WTC11 (cell line): ENCODE results near the gene RPS27. TPM values are rescaled to one million over a fixed set of nuclear protein-coding genes. Genes with fewer than 3 reads are reported as not detected.

Source experiments
- ATAC-seq: fragments of 200-7000 bp; cut with Tn5 transposase; 2 replicates; pipeline ENCODE4 v1.10.0; 2021; ENCODE audit warnings: mild to moderate bottlenecking, moderate library complexity
- CTCF ChIA-PET: fragments of 300-600 bp; sonication (Branson Sonifier 250); formaldehyde crosslinking; loops from one replicate; lab custom pipeline; 2021; ENCODE audit warnings: antibody characterized with exemption; lab: Charles Lee
- POLR2A ChIA-PET: fragments of 350-600 bp; sonication (Branson Sonifier 250); formaldehyde crosslinking; loops from one replicate; lab custom pipeline; 2021; ENCODE audit warnings: antibody characterized with exemption; lab: Charles Lee
- DNase-seq: peaks from one replicate; pipeline ENCODE4 v3.0.0; 2021; ENCODE audit warnings: low spot score
- H3K27ac Mint-ChIP-seq: 2 replicates; pipeline ENCODE4 v1.8.0; 2021; ENCODE audit warnings: mixed read lengths
- H3K27me3 Mint-ChIP-seq: 2 replicates; pipeline ENCODE4 v1.8.0; 2021; ENCODE audit warnings: low read depth, mild to moderate bottlenecking, moderate library complexity, mixed read lengths
- H3K36me3 Mint-ChIP-seq: 2 replicates; pipeline ENCODE4 v1.8.0; 2021; ENCODE audit warnings: mixed read lengths
- H3K4me1 Mint-ChIP-seq: 2 replicates; pipeline ENCODE4 v1.8.0; 2022; ENCODE audit warnings: mixed read lengths
- H3K4me3 Mint-ChIP-seq: 2 replicates; pipeline ENCODE4 v1.8.0; 2021; ENCODE audit warnings: mild to moderate bottlenecking, moderate library complexity, mixed read lengths
- H3K9me3 Mint-ChIP-seq: 2 replicates; pipeline ENCODE4 v1.8.0; 2021; ENCODE audit warnings: mixed read lengths
- AFF4 ChIP-seq: sonication (generic); formaldehyde crosslinking; IDR thresholded peaks from 2 replicates; pipeline ENCODE4 v1.8.1; 2023; ENCODE audit warnings: mild to moderate bottlenecking, missing genetic modification reagents, borderline replicate concordance
- ARID4B ChIP-seq: sonication (generic); formaldehyde crosslinking; IDR thresholded peaks from 2 replicates; pipeline ENCODE4 v1.8.0; 2023; ENCODE audit warnings: missing genetic modification reagents, mild to moderate bottlenecking, borderline replicate concordance
- CREM ChIP-seq: sonication (generic); formaldehyde crosslinking; IDR thresholded peaks from 2 replicates; pipeline ENCODE4 v1.8.1; 2022; ENCODE audit warnings: mild to moderate bottlenecking, missing genetic modification reagents, moderate library complexity
- ETV6 ChIP-seq: sonication (generic); formaldehyde crosslinking; IDR thresholded peaks from 2 replicates; pipeline ENCODE4 v1.8.1; 2022; ENCODE audit warnings: mild to moderate bottlenecking, missing genetic modification reagents
- FOXK1 ChIP-seq: sonication (generic); formaldehyde crosslinking; IDR thresholded peaks from 2 replicates; pipeline ENCODE4 v1.8.0; 2022; ENCODE audit warnings: mild to moderate bottlenecking, moderate library complexity, missing genetic modification reagents
- GABPB1 ChIP-seq: sonication (generic); formaldehyde crosslinking; IDR thresholded peaks from 2 replicates; pipeline ENCODE4 v1.8.1; 2023; ENCODE audit warnings: mild to moderate bottlenecking, missing genetic modification reagents
- TEAD1 ChIP-seq: sonication (generic); formaldehyde crosslinking; IDR thresholded peaks from 2 replicates; pipeline ENCODE4 v1.8.0; 2022; ENCODE audit warnings: mild to moderate bottlenecking, missing genetic modification reagents
- USF1 ChIP-seq: sonication (generic); formaldehyde crosslinking; IDR thresholded peaks from 2 replicates; pipeline ENCODE4 v1.8.0; 2022; ENCODE audit warnings: mild to moderate bottlenecking, missing genetic modification reagents
- ZBTB21 ChIP-seq: sonication (generic); formaldehyde crosslinking; IDR thresholded peaks from 2 replicates; pipeline ENCODE4 v1.8.1; 2023; ENCODE audit warnings: mild to moderate bottlenecking, missing genetic modification reagents, borderline replicate concordance
- ZNF121 ChIP-seq: sonication (generic); formaldehyde crosslinking; IDR thresholded peaks from 2 replicates; pipeline ENCODE4 v1.8.0; 2023; ENCODE audit warnings: missing genetic modification reagents
- ZNF423 ChIP-seq: fragments of 250-450 bp; sonication (Bioruptor Pico); IDR thresholded peaks from 2 replicates; pipeline ENCODE4 v2.1.2; 2022; ENCODE audit warnings: mild to moderate bottlenecking, moderate library complexity
- total RNA-seq: library from RNA; stranded (reverse); gene quantifications from 3 replicates; pipeline ENCODE4 v1.2.3, GENCODE V29; 2021
- TF ChIP-seq, protein P1 (sequence below): fragments of 200-600 bp; IDR thresholded peaks from 2 replicates; pipeline ENCODE4 v1.8.0; 2022; ENCODE audit warnings: antibody characterized with exemption
- TF ChIP-seq, protein P2 (sequence below): sonication (generic); formaldehyde crosslinking; IDR thresholded peaks from 2 replicates; pipeline ENCODE4 v1.8.0; 2023; ENCODE audit warnings: missing genetic modification reagents
- TF ChIP-seq, protein P3 (sequence below): sonication (generic); formaldehyde crosslinking; IDR thresholded peaks from 2 replicates; pipeline ENCODE4 v1.8.0; 2022; ENCODE audit warnings: mild to moderate bottlenecking, missing genetic modification reagents
- TF ChIP-seq, protein P4 (sequence below): sonication (generic); formaldehyde crosslinking; IDR thresholded peaks from 2 replicates; pipeline ENCODE4 v1.8.1; 2023; ENCODE audit warnings: mild to moderate bottlenecking, moderate library complexity, missing genetic modification reagents

RPS27 gene
- total RNA-seq, 1 experiment from 2014 or later, result 2,141 TPM

DNA sequence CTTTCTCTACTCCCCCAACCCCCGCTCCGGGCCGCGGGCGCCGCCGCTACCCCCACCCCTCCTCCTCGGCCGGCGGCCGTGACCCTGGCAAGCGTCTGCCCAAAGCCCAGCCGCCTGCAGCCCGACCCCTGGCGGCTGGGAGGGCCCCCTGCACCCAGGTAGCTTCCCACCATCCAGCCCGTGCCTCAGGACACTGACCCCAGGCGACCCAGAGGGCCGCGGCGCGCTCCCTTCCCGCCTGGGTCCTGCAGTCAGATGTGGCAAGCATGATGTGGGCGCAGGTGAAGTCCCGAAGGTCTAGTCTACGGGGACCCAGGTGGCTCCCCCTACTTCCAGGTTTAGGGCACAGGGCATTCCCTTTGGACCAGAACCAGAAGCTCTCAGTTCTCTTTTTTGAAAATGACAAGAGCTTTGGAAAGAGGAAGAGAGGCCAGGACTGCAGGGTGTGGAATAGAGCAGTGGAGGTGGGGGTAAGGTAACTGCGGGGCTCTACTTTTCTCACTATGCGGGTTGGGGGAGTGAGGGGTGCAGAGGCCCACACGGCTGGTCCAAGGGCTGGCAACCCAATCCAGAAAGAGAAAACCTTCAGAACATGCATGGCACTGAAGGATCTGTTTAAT is 43.8 kb upstream of the RPS27 start, which contains the start of gene DENND4B:
Gene DENND4B, minus strand, starts transcription at position 97 of the 620 bp plus-strand sequence. CDS start 2,344 bp downstream, outside the sequence.
- ChIA-PET CTCF (interaction anchor here (0.5 to 2.8 kb wide), 36 partner anchors 9 to 468 kb away, joined by 3 to 27 read pairs (median 4); partner anchors contain the start of genes CHTOP, CREB3L4, CRTC2 and GATAD2B), POLR2A (interaction anchor here (0.6 to 2.3 kb wide), 12 partner anchors 9 to 48 kb away, joined by 3 to 21 read pairs (median 4); partner anchors contain the start of genes CREB3L4, CRTC2, GATAD2B and RAB13)
- H3K4me3 Mint-ChIP-seq, result peak within 1 kb of the TSS; percentile 81
- H3K27me3 Mint-ChIP-seq, result no peaks in the 10 kb centered on the region
- peak; percentile 40; the same call in 1 of the 2 replicates for TF ChIP-seq TEAD1 (CRISPR knock-in tag)
- 0 out of 2 replicates have a peak, but pooled peaks have one; percentile 23 for TF ChIP-seq USF1 (CRISPR knock-in tag)
- no peak for TF ChIP-seq ZNF423 (CRISPR knock-in tag)
- TF ChIP-seq ZNF121 (CRISPR knock-in tag), result no peak
- TF ChIP-seq, protein P1, sequence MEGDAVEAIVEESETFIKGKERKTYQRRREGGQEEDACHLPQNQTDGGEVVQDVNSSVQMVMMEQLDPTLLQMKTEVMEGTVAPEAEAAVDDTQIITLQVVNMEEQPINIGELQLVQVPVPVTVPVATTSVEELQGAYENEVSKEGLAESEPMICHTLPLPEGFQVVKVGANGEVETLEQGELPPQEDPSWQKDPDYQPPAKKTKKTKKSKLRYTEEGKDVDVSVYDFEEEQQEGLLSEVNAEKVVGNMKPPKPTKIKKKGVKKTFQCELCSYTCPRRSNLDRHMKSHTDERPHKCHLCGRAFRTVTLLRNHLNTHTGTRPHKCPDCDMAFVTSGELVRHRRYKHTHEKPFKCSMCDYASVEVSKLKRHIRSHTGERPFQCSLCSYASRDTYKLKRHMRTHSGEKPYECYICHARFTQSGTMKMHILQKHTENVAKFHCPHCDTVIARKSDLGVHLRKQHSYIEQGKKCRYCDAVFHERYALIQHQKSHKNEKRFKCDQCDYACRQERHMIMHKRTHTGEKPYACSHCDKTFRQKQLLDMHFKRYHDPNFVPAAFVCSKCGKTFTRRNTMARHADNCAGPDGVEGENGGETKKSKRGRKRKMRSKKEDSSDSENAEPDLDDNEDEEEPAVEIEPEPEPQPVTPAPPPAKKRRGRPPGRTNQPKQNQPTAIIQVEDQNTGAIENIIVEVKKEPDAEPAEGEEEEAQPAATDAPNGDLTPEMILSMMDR, result peak; percentile 85
- peak; percentile 48; the same call in 1 of the 2 replicates for TF ChIP-seq GABPB1 (CRISPR knock-in tag)
- TF ChIP-seq CREM (CRISPR knock-in tag), result no peak
- peak; percentile 27; the same call in 1 of the 2 replicates for TF ChIP-seq ETV6
- TF ChIP-seq, protein P2, sequence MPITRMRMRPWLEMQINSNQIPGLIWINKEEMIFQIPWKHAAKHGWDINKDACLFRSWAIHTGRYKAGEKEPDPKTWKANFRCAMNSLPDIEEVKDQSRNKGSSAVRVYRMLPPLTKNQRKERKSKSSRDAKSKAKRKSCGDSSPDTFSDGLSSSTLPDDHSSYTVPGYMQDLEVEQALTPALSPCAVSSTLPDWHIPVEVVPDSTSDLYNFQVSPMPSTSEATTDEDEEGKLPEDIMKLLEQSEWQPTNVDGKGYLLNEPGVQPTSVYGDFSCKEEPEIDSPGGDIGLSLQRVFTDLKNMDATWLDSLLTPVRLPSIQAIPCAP (CRISPR knock-in tag), result 0 out of 2 replicates have a peak, but pooled peaks have one; percentile 19
- peak; percentile 26; the same call in 1 of the 2 replicates for TF ChIP-seq ZBTB21 (CRISPR knock-in tag)
- TF ChIP-seq FOXK1 (CRISPR knock-in tag), result peak; percentile 19; the same call in 1 of the 2 replicates
- TF ChIP-seq, protein P3, sequence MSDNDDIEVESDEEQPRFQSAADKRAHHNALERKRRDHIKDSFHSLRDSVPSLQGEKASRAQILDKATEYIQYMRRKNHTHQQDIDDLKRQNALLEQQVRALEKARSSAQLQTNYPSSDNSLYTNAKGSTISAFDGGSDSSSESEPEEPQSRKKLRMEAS (CRISPR knock-in tag), result peak; percentile 45; the same call in 1 of the 2 replicates
- TF ChIP-seq, protein P4, sequence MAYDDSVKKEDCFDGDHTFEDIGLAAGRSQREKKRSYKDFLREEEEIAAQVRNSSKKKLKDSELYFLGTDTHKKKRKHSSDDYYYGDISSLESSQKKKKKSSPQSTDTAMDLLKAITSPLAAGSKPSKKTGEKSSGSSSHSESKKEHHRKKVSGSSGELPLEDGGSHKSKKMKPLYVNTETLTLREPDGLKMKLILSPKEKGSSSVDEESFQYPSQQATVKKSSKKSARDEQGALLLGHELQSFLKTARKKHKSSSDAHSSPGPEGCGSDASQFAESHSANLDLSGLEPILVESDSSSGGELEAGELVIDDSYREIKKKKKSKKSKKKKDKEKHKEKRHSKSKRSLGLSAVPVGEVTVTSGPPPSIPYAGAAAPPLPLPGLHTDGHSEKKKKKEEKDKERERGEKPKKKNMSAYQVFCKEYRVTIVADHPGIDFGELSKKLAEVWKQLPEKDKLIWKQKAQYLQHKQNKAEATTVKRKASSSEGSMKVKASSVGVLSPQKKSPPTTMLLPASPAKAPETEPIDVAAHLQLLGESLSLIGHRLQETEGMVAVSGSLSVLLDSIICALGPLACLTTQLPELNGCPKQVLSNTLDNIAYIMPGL, result peak; percentile 91; the same call in 1 of the 2 replicates
- TF ChIP-seq AFF4 (CRISPR knock-in tag), result no peak
- peak; percentile 42; the same call in 1 of the 2 replicates for TF ChIP-seq ARID4B (CRISPR knock-in tag)
- peak; percentile 93 for ATAC-seq
- peak; percentile 91 for DNase-seq
- peaks cover 29% of the 10 kb centered on the region for H3K36me3 Mint-ChIP-seq
- H3K27ac Mint-ChIP-seq, result peak within 1 kb of the TSS; percentile 8
- no peaks in the 10 kb centered on the region for H3K9me3 Mint-ChIP-seq
- peaks cover 13% of the 10 kb centered on the region for H3K4me1 Mint-ChIP-seq
